ENCODE measurements around the gene VASN. TPM values are rescaled to one million over a fixed set of nuclear protein-coding genes. Genes with fewer than 3 reads are reported as not detected.
A peak's percentile ranks its signal among the peaks of the same experiment; 100 is the strongest.

VASN gene
- total RNA-seq, 4 donors from 2014 or later = 9.2 to 20.2 (median 14.2) TPM

- DNase-seq = no peak
- H3K4me3 ChIP-seq = peak overlapping the region; percentile 67 to 98 (median 92)
- intact Hi-C loops (cut with DNase I) = no loop called here
- no peaks in the 10 kb centered on the region for H3K9me3 ChIP-seq
- WGBS, 2 donors = 41 to 46% methylated on average over 16 to 20 of the region's 24 CpGs
- TF ChIP-seq CTCF (IDR thresholded peaks at IDR 0.05) = no peak
- no peak for TF ChIP-seq POLR2A (IDR thresholded peaks at IDR 0.05)
- no peaks in the 10 kb centered on the region for H3K27me3 ChIP-seq
- peak overlapping the region; percentile 73 to 96 (median 90) for H3K27ac ChIP-seq
- peaks cover 0 to 13% (median 0%) of the 10 kb centered on the region in 3 donors for H3K36me3 ChIP-seq
- H3K4me1 ChIP-seq = peaks cover 19 to 59% (median 22%) of the 10 kb centered on the region in 3 donors
Measured at GRCh38 chr16:4350365-4350786, 21.3 kb upstream of the VASN start.

- H3K4me1 ChIP-seq = peaks cover 19 to 53% (median 22%) of the 10 kb centered on the region in 3 donors
- intact Hi-C loops (cut with DNase I) = no loop called here
- H3K27me3 ChIP-seq = no peaks in the 10 kb centered on the region
- peak within 1 kb of the TSS; percentile 73 to 96 (median 90) for H3K27ac ChIP-seq
- no peaks in the 10 kb centered on the region for H3K9me3 ChIP-seq
- TF ChIP-seq CTCF (IDR thresholded peaks at IDR 0.05) (peak in 2 of 6 experiments; percentile 10 to 16), POLR2A (IDR thresholded peaks at IDR 0.05) (peak in 2 of 4 donors; percentile 16 to 48)
- peaks cover 0 to 13% (median 0%) of the 10 kb centered on the region in 3 donors for H3K36me3 ChIP-seq
- 0 to 2% methylated on average over 5 to 12 of the region's 81 CpGs for WGBS, 2 donors
- DNase-seq = peak; percentile 74
- H3K4me3 ChIP-seq = peak within 1 kb of the TSS; percentile 67 to 98 (median 92)
Measured at GRCh38 chr16:4350787-4351659, 20.6 kb upstream of the VASN start, which contains the start of gene PAM16. PAM16 (minus strand) TSS chr16:4351321; CDS start chr16:4351234, 87 bp downstream.

- Histone ChIP-seq H3K36me3 (peaks cover 0 to 17% (median 0%) of the 10 kb centered on the region in 3 donors), H3K27me3 (no peaks in the 10 kb centered on the region), H3K4me3 (no peak overlapping the region), H3K27ac (peak overlapping the region in 2 of 4 donors; percentile 73 to 96), H3K9me3 (no peaks in the 10 kb centered on the region), H3K4me1 (peaks cover 19 to 46% (median 22%) of the 10 kb centered on the region in 3 donors)
- WGBS, 2 donors = 59 to 76% methylated on average over 7 of the region's 7 CpGs
- no peak for TF ChIP-seq POLR2A (IDR thresholded peaks at IDR 0.05)
- DNase-seq = no peak
- intact Hi-C loops (cut with DNase I) = no loop called here
Measured at GRCh38 chr16:4351880-4352279, 19.8 kb upstream of the VASN start.

- H3K4me1 ChIP-seq = peaks cover 15 to 36% (median 18%) of the 10 kb centered on the region in 3 donors
- H3K9me3 ChIP-seq = no peaks in the 10 kb centered on the region
- intact Hi-C loops (cut with DNase I) = no loop called here
- 74 to 100% methylated on average over 4 to 5 of the region's 5 CpGs for WGBS, 2 donors
- TF ChIP-seq CTCF (IDR thresholded peaks at IDR 0.05) = no peak
- no peak for TF ChIP-seq POLR2A (IDR thresholded peaks at IDR 0.05)
- no peak for DNase-seq
- H3K36me3 ChIP-seq = peaks cover 0 to 27% (median 0%) of the 10 kb centered on the region in 3 donors
- no peaks in the 10 kb centered on the region for H3K27me3 ChIP-seq
- no peak overlapping the region for H3K27ac ChIP-seq
- no peak overlapping the region for H3K4me3 ChIP-seq
Measured at GRCh38 chr16:4352843-4353242, 18.8 kb upstream of the VASN start.

- intact Hi-C loops (cut with DNase I) = no loop called here
- 81 to 82% methylated on average over 4 of the region's 4 CpGs for WGBS, 2 donors
- no peaks in the 10 kb centered on the region for H3K27me3 ChIP-seq
- no peak overlapping the region for H3K4me3 ChIP-seq
- H3K9me3 ChIP-seq = no peaks in the 10 kb centered on the region
- no peak overlapping the region for H3K27ac ChIP-seq
- peaks cover 10 to 28% (median 12%) of the 10 kb centered on the region in 3 donors for H3K4me1 ChIP-seq
- DNase-seq = no peak
- H3K36me3 ChIP-seq = peaks cover 0 to 35% (median 0%) of the 10 kb centered on the region in 3 donors
- no peak for TF ChIP-seq POLR2A (IDR thresholded peaks at IDR 0.05)
- TF ChIP-seq CTCF (IDR thresholded peaks at IDR 0.05) = no peak
Measured at GRCh38 chr16:4353675-4354074, 18.0 kb upstream of the VASN start.
